ENCODE data around the gene PRICKLE1.

The PRICKLE1 gene

GRCh38 chr12:42498549-42499247, 90.8 kb downstream of the PRICKLE1 start:
- H3K4me3 ChIP-seq (ENCODE audit: low read depth, low read length): no peak overlapping the region
- DNase-seq (ENCODE audit: low read depth): no peak
- no peak for TF ChIP-seq CTCF (IDR thresholded peaks at IDR 0.05; ENCODE audit: low read depth, low read length, missing control alignments)

DNA sequence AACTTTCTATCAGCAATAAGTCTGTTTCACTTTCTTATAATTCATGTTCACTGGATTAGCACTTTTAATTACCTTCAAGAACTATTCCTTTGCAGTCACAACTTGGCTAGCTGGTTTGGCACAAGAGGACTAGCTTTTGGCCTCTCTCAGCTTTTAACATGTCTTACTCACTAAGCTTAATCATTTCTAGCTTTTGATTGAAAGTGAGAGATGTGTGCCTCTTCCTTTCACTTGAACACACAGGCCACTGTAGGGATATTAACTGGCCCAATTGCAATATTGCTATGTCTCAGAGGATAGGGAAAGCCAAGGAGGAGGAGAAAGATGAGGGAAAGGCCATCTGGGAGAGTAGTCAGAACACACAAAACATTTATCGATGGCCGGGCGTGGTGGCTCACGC, 92.7 kb downstream of the PRICKLE1 start:
- TF ChIP-seq CTCF (IDR thresholded peaks at IDR 0.05; ENCODE audit: low read depth, low read length, missing control alignments): no peak
- no peak for DNase-seq (ENCODE audit: low read depth)
- no peak overlapping the region for H3K4me3 ChIP-seq (ENCODE audit: low read depth, low read length)

DNA sequence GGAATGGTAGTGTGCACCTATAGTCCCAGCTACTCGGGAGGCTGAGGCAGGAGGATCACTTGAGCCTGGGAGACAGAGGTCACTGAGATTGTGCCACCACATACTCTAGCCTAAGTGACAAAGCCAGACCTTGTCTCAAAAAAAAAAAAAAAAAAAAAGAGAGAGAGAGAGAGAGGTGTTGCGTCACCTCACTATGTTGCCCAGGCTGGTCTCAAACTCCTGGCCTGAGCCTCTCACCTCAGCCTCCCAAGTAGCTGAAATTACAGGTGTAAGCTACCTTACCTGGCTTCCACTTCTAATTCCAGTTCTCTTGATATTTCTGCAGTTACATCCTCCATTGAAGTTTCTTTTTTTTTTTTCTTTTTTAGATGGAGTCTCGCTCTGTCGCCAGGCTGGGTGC, 94.3 kb downstream of the PRICKLE1 start:
- DNase-seq (ENCODE audit: low read depth): no peak
- H3K4me3 ChIP-seq (ENCODE audit: low read depth, low read length): no peak overlapping the region
- TF ChIP-seq CTCF (IDR thresholded peaks at IDR 0.05; ENCODE audit: low read depth, low read length, missing control alignments): no peak

DNA sequence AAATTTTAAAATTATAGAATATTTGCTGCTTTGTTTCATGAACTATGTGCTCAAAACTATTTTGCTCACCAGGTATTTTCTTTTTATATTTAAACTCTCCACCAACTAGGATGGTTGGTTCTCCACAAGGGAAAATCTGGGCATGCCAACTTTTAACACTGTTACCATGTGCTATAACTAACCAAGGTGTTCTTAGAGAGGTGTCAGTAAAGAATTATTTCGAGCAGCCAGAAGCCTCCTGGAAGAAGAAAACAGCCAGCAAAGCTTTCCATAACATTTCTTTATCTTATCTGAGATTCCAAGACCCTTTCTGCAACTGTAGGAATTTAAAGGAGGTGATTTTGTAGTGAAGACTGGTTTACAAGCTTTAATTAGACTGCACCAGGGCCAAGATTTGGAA, 97.3 kb downstream of the PRICKLE1 start:
- no peak for DNase-seq (ENCODE audit: low read depth)
- TF ChIP-seq CTCF (IDR thresholded peaks at IDR 0.05; ENCODE audit: low read depth, low read length, missing control alignments): no peak
- H3K4me3 ChIP-seq (ENCODE audit: low read depth, low read length): no peak overlapping the region

DNA sequence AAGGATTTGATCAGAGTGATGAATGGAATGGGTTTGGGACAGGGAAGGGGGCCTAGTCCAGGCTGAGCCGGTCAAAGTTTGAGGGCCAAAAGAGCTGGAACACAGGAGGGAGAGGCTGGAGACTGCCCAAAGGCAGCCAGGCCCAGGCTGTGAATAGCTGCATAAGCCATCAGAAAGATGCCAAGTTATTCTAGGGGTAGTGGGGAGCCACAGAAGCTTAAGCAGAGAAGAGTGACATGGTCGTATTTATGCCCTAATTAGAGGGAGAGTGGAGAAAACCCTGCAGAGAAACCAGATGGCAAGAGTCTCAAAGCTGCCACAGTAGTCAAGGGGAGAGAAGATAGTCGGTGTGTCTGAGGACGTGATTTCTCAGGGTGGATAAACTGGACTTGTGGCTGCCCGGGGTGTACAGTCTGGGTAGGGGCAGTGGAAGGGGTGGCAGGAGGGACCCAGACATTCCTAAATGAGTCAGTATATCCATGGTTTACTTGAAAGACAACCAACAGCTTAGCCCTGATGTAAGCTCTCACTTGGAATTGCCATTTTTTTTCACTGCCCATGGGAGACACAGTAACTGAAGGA, 99.2 kb downstream of the PRICKLE1 start:
- TF ChIP-seq CTCF (IDR thresholded peaks at IDR 0.05; ENCODE audit: low read depth, low read length, missing control alignments): no peak
- no peak overlapping the region for H3K4me3 ChIP-seq (ENCODE audit: low read depth, low read length)
- DNase-seq (ENCODE audit: low read depth): no peak

GRCh38 chr12:42486407-42486806, 103.1 kb downstream of the PRICKLE1 start:
- no peak for DNase-seq (ENCODE audit: low read depth)
- H3K4me3 ChIP-seq (ENCODE audit: low read depth, low read length): no peak overlapping the region
- TF ChIP-seq CTCF (IDR thresholded peaks at IDR 0.05; ENCODE audit: low read depth, low read length, missing control alignments): no peak

GRCh38 chr12:42485823-42486222, 103.7 kb downstream of the PRICKLE1 start:
- TF ChIP-seq CTCF (IDR thresholded peaks at IDR 0.05; ENCODE audit: low read depth, low read length, missing control alignments): no peak
- no peak overlapping the region for H3K4me3 ChIP-seq (ENCODE audit: low read depth, low read length)
- DNase-seq (ENCODE audit: low read depth): no peak
